HG03571 (cell line): ENCODE results near the gene PARVB.

Experiments used
- ATAC-seq: cut with Tn5 transposase; IDR thresholded peaks from one replicate; pipeline ENCODE4 v1.9.1; 2021; ENCODE audit not compliant: unreplicated experiment

PARVB gene

GRCh38 chr22:44194569-44194968 is 170.5 kb downstream of the PARVB start:
- ATAC-seq, result no peak

- no peak for ATAC-seq
Observed at GRCh38 chr22:44195189-44195871, 171.2 kb downstream of the PARVB start.

GRCh38 chr22:44196241-44196640 is 172.1 kb downstream of the PARVB start:
- no peak for ATAC-seq

DNA sequence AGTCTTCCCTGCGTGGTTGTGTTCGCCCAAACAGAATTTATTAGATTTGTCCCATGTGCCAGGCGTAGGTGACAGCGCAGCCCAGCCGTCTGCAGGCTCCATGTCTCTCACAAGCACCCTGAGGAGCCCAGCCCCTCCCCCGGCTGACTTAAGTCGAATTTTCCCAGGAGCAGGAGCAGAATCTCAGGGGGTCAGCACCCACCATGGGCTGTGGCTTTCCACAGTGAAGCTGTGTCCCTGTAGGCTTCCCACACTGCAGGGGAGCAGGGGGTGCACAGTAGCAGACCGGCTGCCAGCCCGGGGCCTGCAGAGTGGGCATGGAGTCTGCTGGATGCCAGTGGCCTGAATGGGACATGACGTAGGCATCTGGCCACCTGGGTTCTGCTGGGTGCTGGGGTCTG is 172.6 kb downstream of the PARVB start:
- ATAC-seq, result no peak

DNA sequence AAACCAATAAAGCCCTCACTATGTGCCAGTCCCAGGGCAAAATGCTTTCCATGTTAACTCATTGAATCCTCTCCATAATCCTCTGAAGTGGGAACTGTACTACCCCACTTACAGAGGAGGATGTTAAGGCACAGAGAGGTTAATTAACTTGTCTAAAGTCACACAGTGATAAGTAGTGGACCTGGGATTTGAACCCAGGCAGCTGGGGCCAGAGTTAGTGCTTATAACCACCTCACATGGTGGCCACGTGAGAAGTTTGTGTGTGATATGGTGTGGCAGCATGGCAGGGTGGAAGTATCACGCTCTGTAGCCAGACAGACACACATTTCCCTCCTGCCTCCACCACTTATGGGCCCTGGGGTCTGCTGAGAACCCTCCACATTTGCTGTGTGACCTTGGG is 173.2 kb downstream of the PARVB start:
- no peak for ATAC-seq

GRCh38 chr22:44199164-44199563 is 175.1 kb downstream of the PARVB start:
- ATAC-seq, result no peak

DNA sequence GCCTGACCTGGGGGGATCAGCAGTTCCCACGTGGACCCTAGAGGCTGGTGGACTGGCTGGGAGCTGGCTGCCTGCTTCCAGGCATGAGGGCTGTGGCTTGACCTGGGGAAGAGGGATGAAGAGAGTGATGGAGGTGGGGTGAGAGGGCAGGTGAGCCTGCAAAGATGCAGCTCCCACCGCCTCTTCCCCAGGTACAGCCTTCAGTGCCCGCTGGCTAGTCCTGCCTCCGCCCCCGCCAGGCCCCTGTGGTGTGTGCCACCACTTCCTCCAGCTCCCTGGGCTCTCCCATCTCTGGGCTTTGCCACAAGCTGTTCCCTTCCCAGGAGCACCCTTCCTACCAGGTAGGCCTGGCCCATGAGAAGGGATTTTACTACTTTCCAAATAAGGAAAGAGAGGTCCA is 175.8 kb downstream of the PARVB start:
- ATAC-seq, result no peak

DNA sequence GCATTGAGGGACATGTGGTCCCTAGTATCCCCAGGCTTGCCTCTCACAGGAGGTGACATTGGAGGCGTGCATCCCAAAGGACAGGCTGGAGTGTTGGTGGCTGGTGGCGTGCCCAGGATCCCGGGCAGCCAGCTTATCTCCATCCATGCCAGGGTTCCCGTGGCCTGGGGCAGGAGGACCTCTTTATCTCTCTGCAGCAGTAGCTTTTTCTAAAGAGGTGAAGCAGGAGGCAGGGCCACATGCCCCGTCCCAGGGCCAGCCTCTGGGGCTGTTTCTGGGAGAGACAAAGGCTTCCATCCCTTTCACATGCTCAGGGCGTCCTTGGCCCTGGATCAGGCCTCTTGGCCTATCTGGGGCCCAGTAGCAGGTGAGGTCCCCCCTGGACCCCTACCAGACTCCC is 176.3 kb downstream of the PARVB start:
- no peak for ATAC-seq

DNA sequence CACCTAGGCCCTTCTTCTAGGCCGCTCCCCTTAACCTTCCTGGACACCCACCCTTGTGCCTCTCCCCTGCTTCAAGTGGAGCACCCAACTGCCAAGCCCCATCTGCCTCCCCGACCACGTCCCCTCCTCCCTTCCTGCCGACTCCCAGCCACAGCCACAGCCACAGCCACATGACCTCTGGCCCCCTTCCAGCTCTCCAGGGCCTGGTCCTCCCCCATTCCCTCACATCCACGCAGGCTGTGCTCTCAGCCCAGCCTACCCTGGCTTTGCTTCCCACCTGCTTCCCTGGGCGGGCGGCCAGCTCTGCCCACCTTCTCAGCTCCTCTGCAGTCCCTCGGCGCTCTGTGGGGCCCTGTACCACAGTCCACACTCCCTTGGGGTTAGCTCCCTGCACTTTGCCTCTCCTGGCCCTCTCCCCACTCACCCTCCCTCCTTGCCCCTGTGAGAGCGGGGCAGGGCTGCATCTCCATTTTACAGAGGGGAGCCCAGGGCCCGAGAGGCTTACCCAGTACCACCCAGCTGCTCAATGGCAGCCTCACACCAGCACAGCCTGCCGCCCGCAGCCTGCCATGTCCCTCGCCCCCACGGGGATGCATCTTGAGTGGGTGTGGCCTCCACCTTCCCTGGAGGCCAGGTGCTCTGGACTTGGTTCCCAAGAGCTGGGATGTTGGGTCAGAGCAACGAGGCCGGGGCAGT is 176.9 kb downstream of the PARVB start:
- no peak for ATAC-seq

DNA sequence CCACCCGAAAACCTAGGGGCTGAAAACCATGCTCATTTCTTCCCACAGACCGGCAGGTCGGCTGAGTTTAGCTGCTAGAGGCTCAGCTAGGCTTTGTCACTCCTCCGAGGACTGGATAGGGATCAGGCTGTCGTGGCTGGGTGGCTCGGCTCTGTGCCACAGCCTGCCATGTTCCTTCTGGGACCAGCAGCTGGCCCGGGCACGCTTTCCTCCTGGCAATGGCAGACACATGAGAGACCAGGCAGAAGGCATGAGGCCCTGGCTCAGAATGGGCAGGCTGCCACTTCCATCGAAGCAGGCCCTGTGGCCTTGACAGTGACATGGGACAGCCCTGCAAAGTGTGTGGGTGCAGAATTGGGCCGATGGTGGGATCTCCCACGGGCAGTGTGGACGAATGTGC is 177.6 kb downstream of the PARVB start:
- no peak for ATAC-seq

GRCh38 chr22:44202261-44202789 is 178.2 kb downstream of the PARVB start:
- no peak for ATAC-seq

DNA sequence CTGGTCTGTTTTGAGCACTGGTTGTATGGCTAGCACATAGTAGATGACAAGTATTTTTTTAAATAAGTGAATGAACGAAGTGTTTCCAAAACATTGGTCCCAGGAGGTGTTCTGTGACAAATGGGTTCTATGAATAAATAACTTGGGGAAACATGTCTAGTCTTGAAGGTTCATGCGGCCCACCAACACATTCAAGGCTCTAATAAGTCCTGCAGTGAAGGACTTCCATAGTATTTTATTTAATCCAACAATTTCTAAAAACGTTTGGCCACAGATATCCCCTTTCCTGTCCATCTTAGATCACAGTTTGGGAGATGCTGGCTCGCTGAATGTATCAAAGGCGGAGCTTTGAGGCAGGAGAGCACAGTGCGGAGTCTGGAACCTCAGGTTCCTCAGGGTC is 179.1 kb downstream of the PARVB start:
- ATAC-seq, result no peak

GRCh38 chr22:44204739-44205515 is 180.8 kb downstream of the PARVB start:
- ATAC-seq, result no peak

DNA sequence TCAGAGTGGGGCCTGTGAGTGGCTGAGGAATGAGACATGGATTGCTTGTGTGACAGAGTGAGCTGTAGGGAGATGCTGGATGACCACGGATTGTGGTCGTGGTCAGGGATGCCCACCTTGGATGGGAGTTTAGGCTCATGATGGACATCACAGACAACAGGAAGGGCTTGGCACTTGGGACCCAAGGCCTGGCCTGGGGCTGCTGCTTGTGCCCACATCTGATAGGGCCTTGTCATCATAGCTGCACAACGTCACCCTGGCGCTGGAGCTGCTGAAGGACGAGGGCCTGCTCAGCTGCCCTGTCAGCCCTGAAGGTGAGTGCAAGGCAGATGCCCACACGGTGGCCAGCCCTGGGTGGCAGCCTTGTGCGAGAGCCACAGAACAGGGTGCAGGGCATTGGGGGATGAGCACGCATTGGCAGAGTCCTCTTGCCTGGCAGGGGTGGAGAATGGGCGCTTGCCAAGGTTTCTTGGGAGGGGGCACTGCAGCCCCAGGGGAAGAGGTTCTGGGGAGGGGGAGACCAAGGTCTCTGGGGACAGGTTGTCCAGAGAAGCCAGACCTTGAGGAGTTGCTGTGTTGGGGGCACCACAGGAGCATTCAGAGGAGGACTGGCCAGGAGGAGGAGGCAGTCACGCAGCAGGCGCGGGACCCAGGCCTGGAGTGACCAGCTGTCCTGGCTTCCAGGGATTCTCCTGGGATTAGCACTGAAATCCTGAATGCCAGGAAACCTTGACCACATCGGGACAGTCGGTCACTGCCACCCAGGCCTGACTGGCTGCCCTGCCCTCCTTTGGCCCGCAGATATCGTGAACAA is 181.6 kb downstream of the PARVB start:
- ATAC-seq, result no peak

- no peak for ATAC-seq
Observed at GRCh38 chr22:44206330-44206645, 182.2 kb downstream of the PARVB start.

DNA sequence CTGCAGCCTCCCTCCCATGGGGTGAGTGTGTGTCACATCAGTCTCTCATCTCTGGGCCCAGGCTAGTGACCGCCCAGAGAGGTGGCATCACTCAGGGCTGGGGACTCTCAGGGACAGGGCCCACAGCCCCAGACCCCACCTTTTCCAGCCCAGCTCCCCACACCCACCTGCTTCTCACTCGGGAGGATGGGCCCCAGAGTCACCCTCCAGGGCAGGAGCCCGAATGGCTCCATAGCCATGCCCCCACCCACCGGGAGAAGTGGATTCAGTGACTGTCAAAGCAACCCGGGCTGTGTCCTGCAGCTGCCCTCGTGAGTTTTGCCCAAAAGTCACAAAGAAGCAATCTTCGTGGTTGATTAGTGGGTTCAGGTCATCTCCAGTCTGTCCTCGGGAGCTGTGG is 182.6 kb downstream of the PARVB start:
- no peak for ATAC-seq

DNA sequence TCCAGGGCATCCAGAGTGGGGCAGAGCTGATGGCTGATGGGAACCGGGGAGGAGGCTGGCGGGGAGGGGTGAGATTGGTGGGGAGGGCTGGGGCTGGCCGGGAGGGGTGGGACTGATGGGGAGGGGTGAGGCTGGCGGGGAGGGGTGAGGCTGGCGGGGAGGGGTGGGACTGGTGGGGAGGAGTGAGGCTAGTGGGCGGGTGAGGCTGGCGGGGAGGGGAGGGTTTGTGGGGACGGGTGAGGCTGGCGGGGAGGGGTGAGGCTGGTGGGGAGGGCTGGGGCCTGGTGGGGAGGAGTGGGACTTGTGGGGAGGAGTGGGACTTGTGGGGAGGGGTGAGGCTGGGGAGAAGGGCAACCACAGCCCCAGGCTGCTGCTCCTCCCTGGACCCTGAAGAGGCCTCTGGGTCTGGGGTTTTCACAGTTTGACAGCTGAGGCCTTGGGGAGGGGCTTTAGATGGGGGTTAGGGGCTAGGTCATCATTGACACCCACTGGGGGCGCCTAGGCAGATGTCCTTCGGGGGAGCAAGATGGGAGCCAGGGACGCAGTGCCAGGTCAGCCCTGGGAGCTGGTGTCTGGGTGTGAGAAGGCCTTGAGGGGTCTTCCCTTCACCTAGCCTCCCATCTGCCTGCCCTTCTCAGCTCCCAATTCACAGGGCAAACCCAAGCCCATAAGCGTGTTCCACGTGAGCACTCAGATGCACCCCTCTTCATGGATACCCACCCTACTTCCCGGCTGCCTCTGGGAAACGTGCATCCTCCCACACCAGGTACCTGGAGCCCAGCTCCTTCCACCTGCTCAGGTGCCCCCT is 183.3 kb downstream of the PARVB start:
- ATAC-seq, result no peak

- ATAC-seq, result no peak
Observed at GRCh38 chr22:44207981-44208317, 183.8 kb downstream of the PARVB start.

- no peak for ATAC-seq
Observed at GRCh38 chr22:44209343-44209742, 185.2 kb downstream of the PARVB start.

- ATAC-seq, result no peak
Observed at GRCh38 chr22:44210722-44211121, 186.6 kb downstream of the PARVB start.
